HL-60/S4 (cell line): ENCODE data around the gene TNFRSF14.

ENCODE experiments used
- in situ Hi-C: fragments of 300-500 bp; cut with MboI; formaldehyde crosslinking; loops from 2 replicates; pipeline ENCODE4 v1.14.3; 2022; ENCODE audit warnings: low sequenced_read_pairs

Gene TNFRSF14

DNA sequence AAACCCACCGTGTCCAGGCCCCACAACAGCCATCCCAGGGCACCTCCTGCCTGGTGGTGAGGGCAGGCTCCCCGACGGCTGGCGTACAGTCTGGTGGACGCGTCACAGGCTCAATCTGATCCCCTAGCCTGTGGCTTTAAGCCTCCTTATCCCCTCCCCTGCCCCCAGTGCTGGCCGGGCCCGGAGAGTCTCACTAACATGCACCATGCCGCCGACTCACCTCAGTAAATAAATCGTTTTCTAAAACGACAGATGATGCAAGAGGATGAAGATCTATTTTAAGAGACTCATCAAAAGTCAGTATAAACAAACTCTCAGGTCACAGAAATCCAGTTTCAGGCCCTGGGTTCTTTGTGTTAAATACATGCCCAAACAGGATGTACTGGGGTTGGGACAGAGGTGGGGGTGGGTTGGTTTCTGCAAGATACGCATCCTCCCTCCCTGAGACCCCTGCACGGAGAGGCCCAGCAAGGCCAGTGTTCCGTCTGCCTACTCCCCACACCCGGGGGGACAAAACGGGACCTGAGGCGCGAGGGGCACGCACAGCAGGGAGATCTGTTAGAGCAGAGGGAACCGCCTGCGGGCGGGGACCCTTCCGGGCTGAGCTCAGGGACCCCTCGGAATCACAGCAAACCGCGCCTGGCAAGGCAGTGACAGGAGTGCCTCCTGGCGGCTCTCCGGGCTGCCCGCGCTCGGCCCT is 32.8 kb upstream of the TNFRSF14 start:
- in situ Hi-C loops: no loop called here

- in situ Hi-C loops: no loop called here
Measured at GRCh38 chr1:2523891-2524609, 32.1 kb upstream of the TNFRSF14 start.

DNA sequence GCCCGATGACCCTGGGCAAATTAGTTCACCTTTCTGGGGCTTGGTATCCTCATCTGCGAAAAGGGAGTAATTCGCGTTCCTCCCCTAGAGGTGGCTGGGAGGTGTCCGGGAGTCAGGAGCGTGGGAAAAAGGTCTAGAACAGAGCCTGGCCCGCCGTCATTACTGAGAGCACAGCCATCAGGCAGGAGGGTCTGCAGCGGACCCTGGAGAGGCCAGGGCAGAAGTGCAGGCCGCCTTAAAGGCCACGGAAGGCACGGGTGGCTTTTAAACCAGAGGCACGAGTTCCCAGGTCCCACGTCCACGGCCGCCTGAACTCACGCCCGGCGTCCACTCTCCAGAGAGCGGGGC is 30.6 kb upstream of the TNFRSF14 start:
- in situ Hi-C loops: loop anchor here (25.0 kb wide), 1 partner anchor 338 kb away; the partner anchor contains the start of gene FAAP20

GRCh38 chr1:2525920-2526823 is 30.0 kb upstream of the TNFRSF14 start, which contains the start of gene PANK4:
TSS of gene PANK4 (minus strand) at chr1:2526596. CDS start at chr1:2526587, 9 bp downstream.
- in situ Hi-C loops: loop anchor here (25.0 kb wide), 1 partner anchor 339 kb away; the partner anchor contains the start of gene FAAP20

- in situ Hi-C loops: loop anchor here (25.0 kb wide), 1 partner anchor 340 kb away; the partner anchor contains the start of gene FAAP20
Measured at GRCh38 chr1:2526824-2527555, 29.2 kb upstream of the TNFRSF14 start.

DNA sequence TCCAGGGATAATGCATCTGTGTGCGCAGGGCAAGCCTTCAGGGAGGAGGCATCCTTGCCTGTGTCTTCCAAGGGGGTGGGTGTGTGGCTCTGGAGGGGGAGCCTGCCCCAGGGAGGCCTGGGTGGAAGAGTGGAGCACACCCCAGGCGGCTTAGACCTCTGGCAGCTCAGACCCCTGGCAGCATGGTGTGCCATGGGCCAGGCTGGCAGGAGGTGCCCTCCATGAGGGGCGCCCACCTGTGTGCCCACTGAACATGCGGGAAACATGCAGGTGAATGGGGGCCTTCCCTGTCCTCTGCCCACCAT is 28.7 kb upstream of the TNFRSF14 start:
- in situ Hi-C loops: loop anchor here (25.0 kb wide), 1 partner anchor 340 kb away; the partner anchor contains the start of gene FAAP20

- in situ Hi-C loops: loop anchor here (25.0 kb wide), 1 partner anchor 341 kb away; the partner anchor contains the start of gene FAAP20
Measured at GRCh38 chr1:2528016-2528415, 28.2 kb upstream of the TNFRSF14 start.

GRCh38 chr1:2528611-2528965 is 27.6 kb upstream of the TNFRSF14 start:
- in situ Hi-C loops: loop anchor here (25.0 kb wide), 1 partner anchor 341 kb away; the partner anchor contains the start of gene FAAP20

GRCh38 chr1:2528966-2529783 is 27.0 kb upstream of the TNFRSF14 start:
- in situ Hi-C loops: loop anchor here (25.0 kb wide), 1 partner anchor 342 kb away; the partner anchor contains the start of gene FAAP20

- in situ Hi-C loops: loop anchor here (25.0 kb wide), 1 partner anchor 343 kb away; the partner anchor contains the start of gene FAAP20
Measured at GRCh38 chr1:2529784-2530512, 26.2 kb upstream of the TNFRSF14 start, which contains the start of gene HES5. TSS of gene HES5 (minus strand) at chr1:2530263. CDS start at chr1:2530164, 99 bp downstream.

- in situ Hi-C loops: loop anchor here (25.0 kb wide), 1 partner anchor 343 kb away; the partner anchor contains the start of gene FAAP20
Measured at GRCh38 chr1:2530513-2531361, 25.4 kb upstream of the TNFRSF14 start.

GRCh38 chr1:2532485-2533160 is 23.5 kb upstream of the TNFRSF14 start:
- in situ Hi-C loops: loop anchor here (25.0 kb wide), 1 partner anchor 345 kb away; the partner anchor contains the start of gene FAAP20

GRCh38 chr1:2533365-2533764 is 22.8 kb upstream of the TNFRSF14 start:
- in situ Hi-C loops: loop anchor here (25.0 kb wide), 1 partner anchor 346 kb away; the partner anchor contains the start of gene FAAP20

DNA sequence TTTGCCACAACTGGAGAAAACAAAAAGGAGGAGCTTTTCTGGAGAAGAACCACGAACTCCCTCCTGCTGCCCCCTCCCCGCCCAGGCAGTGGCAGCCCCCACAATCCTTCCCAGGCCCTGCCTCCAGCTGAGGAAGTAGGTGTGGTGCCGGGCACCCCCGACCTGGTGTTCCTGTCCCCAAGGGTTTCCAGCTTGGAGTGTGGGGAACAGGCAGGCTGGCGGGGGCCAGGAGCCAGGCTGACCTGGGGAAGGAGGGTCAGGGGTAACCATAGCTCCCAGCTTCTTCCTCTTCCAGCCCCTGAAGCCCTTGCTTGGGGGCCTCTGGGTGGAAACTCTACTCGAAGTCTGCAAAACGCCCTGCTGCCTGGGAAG is 21.9 kb upstream of the TNFRSF14 start:
- in situ Hi-C loops: loop anchor here (25.0 kb wide), 1 partner anchor 347 kb away; the partner anchor contains the start of gene FAAP20

- in situ Hi-C loops: loop anchor here (25.0 kb wide), 1 partner anchor 348 kb away; the partner anchor contains the start of gene FAAP20
Measured at GRCh38 chr1:2534687-2535441, 21.3 kb upstream of the TNFRSF14 start.

DNA sequence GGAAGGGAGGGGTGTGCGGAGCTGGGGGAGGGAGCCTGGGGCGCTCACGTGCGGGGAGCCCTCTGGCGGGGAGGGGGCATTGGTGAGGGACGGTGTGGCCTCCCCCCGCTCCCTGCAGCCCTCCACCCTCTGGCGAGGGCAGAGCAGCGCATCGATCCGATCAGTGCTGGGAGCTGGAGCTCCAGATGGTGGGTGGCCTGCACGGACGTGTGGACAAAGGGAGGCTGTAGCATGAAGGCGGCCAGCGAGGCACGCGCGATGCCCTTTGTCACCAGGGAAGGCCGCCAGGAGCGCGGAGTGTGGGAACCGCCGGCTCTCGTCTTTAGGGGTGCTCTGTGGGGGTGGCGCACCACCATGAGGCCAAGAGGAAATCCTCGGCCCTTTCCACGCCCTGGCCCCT is 20.7 kb upstream of the TNFRSF14 start:
- in situ Hi-C loops: loop anchor here (25.0 kb wide), 1 partner anchor 348 kb away; the partner anchor contains the start of gene FAAP20
